ENCODE results near the gene HHAT.

GRCh38 chr1:210556475-210556874 lies 227.8 kb downstream of the HHAT start:
- TF ChIP-seq CTCF (IDR thresholded peaks at IDR 0.05; ENCODE audit: low read depth, low read length) (no peak), POLR2A (IDR thresholded peaks at IDR 0.05; ENCODE audit: extremely low read depth, insufficient read length) (no peak)
